Cortex of kidney (tissue), 1 donor: ENCODE measurements around the gene PC.
"Not testable (repeated sequence)": the region's sequence is repeated elsewhere in the genome, so short reads cannot be mapped to it uniquely, and the experiment has no call there.

Source experiments
- DNase-seq: peaks from one replicate; lab custom pipeline; 2025; lab: John Stamatoyannopoulos, UW

PC gene

DNA sequence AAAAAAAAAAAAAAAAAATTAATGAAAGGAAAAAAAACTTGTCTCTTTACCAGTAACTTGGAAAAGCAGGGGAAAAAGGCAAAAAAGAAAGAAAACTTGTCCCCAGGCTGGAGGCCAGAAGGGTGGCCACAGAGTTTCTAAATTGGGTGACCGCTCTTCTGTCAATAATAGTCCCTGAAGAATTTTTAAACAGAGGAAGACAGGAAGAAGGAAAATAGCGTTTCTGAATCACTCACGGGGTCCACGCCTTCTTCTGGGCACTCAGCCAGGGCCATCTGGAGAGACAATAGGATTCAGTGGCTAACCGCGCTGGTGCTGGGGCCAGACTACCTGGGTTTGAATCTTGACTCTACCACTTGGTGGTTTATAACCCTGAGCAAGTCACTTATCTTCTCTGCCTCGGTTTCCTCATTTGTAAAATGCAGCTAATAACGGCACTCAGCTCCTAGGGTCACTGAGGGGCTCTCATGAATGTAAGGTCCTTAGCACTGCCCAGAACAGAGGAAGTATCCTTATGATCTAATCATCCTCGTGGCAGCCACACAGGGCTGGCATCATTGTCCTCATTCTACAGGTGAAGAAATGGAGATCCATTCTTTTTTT is 23.9 kb upstream of the PC start:
- DNase-seq: no peak

DNA sequence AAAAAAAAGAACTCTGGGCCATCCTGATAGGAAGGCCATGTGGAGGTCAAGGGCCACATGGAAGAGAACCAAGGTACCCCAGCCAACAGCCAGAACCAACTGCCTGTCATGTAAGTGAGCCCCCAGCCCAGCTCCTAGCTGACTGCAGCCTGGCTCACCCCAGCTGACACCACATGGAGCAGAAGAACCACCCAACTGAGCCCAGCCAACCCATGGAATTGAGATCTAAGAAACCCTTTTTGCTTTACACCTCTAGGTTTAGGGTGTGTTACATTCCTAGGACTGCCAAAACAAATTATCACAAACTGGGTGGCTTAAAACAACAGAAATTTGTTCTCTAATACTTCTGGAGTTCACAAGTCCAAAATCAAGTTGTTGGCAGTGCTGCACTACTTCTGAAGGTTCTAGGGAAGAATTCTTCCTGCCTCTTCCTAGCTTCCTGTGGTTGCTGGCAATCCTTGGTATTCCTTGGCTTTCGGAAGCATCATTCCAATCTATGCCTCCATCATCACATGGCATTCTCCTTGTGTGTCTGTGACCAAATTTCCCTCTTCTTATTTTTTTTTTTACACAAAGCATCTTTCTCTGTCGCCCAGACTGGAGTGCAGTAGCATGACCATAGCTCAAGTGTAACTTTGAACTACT is 21.3 kb upstream of the PC start:
- DNase-seq: no peak

DNA sequence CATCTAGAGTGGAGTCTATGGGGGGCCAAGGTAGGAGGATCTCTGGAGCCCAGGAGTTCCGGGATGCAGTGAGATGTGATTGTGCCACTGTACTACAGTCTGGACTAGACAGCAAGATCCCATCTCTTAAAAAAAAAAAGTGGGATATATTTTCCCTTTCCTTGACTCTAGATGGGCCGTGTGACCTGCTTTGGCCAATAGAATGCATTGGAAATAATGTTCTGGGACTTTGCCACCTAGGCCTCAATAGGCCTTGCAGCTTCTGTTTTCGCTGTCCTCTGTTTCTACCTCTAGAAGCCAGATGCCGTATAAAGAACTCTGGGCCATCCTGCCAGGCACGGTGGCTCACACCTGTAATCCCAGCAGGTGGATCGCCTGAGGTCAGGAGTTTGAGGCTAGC is 20.5 kb upstream of the PC start:
- no peak for DNase-seq

DNA sequence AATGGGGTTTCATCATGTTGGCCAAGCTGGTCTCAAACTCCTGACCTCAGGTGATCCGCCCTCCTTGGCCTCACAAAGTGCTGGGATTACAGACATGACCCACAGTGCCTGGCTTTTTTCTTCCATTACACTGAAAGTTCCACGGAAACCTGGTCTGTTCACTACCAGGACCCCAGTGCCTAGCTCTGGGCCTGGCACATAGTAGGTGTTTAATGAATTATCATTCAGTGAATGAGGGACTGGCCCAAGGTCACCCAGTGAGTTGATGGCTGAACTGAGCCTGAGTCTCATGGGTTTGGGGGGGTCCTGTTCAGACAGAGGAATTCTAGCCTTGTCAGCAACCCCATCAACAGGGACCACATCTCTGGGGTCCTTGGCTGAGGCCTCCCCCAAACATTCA is 20.0 kb upstream of the PC start:
- no peak for DNase-seq

DNA sequence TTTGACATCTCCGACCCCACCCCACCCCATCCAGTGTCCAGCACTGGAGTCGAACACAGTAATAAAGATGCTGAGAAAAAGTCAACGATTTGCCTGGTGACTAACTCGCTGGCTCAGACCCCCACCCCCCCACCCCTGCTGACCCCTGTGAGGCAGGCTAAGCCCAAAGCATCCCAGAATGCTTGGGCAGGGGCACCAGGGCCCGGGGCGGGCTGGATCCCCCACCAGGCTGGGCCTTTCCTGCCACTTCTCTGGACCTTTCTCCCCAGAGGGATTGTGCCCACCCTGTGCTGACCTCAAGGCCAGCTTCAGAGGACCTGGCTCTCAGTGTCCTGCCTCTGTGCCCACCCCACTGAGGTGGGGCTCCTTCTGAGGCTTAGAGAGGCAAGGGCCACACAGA is 18.7 kb upstream of the PC start:
- no peak for DNase-seq

DNA sequence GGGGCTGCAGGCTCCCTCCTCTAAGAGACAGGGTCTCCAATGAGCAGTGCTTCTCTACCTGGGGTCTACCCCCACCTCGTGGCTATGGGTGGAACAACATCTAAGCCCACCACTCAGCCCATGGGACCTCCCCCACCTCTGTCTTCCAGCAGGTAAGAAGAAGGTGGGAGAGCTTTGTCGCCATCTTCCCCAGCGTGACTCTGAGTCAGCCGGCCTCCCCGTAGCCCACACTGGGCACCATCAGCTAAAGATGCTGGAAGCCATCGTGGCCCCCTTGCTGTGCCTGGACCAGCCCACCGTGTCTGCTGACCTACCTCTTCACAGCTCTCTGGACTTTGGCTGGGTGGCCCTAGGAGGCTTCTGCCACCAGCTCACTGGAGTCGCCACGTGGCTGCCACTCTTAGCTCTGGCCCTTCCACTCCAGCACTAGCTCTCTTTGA is 17.9 kb upstream of the PC start:
- no peak for DNase-seq

DNA sequence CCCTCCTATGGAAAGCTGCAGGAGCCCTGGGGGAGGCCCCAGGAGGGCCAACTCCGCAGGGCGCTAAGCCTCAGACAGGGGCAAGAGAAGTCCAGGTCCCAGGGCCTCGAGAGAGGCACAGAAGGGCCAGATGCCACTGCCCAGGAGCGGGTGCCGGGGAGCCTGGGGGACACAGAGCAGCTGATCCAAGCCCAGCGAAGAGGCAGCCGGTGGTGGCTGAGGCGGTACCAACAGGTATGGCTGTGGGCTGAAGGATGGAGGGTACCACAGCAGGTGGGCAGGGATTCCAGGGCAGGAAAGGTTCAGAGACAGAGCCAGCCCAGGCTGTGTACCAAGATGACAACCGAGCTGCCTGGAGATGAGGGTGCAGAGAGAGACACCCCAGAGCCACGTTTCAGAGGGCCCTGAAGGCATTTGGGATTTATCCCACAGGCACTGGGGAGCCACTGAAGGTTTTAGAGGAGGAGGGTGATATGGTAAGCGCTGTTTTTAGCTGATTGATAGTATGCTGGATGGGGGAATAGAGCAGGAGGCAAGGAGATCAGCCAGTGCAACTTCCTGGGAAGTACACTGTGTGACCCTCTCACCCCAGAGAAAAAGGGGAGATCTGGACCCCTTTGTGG is 17.3 kb upstream of the PC start:
- DNase-seq: no peak

DNA sequence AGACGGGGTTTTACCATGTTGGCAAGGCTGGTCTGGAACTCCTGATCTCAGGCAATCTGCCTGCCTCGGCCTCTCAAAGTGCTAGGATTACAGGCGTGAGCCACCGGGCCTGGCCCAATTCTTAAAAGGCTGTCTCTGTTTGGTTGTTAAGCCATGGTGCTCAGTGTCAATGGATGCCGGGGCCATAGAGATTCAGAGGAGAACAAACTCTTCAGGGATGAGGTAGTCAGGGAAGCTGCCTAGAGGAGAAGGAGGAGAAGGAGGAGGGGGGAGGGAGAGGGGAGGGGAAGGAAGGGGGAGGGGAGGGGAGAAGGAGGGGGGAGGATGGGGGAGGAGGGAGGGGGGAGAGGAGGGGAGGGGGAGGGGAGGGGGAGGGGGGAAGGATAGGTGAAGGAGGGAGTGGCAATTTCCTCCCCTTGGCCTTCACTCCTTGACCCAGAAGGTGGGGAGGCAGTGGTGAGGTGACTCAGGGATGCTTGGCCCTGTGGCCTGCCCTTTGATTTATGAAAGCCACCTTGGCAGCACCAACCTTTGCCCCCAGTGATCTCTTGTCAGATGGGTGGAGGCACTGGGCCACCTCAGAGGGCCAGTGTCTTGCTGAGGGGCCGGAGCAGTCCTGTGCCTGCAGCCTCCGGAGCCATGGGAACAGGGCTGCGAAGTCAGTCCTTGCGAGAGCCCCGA is 16.7 kb upstream of the PC start, which contains the start of gene C11orf86:
Gene C11orf86 (plus strand): TSS at position 581 of the 681 bp plus-strand sequence. CDS start 59 bp downstream, at position 640.
- no peak for DNase-seq

DNA sequence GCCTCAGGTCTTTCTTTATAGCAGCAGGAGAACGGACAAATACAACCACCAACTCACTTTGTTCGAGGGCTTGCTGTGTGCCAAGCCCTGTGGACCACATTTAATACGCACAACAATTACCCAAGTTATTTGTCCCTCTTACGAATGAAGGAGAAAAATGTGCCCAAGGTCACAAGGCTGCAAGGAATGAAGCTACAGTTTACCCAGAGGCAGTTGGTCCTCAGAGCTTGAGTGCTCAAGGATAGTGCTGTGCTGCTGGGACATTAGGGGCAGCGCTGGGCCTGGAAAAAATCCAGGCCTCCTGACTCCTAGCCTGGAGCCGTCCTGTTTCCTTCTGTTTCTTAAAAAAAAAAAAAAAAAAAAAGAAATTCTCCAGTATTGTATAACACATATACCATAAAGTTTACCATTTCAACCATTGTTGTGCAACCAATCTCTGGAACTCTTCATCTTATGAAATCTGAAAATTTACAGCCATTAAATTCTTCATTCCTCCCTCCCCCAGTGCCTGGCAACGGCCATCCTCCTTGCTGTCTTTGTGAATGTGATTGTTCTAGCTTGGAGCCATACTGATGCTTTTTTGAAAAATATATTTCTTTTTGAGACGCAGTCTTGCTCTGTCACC is 15.9 kb upstream of the PC start:
- DNase-seq: no peak

DNA sequence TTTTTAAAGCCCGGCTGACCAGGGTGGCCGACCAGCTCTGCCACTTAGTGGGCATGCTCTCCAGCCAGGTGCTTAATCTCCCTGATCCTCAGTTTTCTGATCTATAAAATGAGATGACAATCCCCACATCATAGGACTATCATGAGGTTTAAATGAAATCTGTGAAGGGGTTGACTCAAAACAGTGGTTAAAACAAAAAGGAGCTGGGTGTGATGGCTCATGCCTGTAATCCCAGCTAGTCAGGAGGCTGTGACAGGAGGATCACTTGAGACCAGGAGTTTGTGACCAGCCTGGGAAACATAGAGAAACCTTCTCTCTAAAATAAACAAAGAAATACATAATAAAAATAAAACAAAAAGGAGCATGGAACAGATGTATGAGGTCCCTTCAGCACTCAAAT is 13.3 kb upstream of the PC start:
- no peak for DNase-seq

DNA sequence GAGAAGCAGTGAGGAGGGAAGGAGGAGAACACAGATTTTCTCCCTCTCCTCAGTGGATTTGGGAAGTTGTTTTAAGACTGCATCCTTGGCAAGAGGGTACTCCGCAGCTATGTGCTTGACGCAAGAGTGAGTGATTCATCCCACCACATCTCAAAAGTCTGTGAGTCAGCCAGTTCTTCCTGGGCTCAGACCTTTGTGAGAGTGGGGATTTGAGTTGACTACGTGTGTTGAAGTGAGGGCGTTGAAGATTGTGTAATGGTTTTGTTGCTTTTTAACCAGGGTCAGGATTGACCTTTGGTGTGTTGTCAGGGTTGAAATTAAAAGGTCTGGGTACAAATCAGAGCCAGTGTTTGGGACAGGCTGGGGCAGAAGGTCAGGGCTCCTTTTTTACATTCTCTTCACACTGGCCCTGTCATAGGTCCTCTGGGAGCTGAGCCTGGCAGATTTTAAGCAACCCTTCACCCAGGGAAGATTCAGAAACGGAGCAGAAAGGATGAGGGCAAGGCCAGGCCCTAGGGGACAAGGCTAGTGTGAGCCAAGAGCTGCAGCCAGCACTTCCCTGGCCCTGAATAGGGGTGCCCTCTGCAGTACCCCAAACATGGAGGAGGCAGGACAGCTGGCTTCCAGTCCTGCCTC is 12.7 kb upstream of the PC start:
- DNase-seq: no peak

DNA sequence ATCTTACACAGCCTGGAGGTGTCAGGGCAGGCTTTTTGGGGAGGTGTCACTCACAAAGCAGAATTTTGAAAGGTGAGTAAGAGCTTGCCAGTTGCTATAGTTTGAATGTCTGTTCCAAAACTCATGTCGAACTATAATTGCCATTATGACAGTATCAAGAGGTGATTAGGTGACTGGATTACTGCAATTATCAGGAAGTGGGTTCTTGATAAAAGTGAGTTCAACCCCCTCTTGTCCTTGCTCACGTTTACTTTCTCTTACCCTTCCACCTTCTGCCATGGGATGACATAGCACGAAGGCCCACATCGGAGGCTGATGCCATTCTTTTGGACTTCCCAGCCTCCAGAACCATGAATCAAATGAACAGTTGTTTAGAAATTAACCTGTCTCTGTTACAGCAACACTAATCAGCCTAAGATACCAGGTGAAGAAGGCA is 12.2 kb upstream of the PC start:
- DNase-seq: no peak

DNA sequence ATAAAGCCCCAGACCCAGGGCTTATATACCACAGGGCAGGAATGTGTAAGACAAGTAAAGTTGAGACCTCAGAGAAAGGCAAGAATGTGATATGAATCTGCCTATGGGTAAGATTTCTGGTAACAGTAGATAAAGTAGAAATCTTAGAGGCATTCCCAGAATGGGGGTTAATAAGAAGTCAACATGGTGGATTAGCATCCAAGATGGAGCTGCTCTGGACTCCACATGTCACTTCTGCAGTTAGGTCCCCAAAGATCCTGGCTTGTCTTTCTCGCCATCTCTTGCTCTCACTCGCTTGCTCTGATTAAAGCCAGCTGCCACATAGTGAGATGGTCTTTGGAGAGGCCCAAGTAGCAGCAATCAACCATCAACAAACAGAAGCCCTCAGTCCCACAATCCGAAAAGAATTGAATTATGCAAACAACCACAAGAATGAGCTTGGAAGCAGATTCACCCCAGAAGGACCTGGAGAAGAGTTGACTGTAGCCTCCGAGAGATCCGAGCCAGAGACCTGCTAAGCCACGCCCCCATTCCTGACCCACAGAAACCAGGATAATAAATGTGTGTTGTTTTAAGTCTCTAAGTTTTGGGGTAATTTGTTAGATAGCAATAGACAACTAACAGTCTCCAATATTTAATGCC is 11.5 kb upstream of the PC start:
- no peak for DNase-seq

DNA sequence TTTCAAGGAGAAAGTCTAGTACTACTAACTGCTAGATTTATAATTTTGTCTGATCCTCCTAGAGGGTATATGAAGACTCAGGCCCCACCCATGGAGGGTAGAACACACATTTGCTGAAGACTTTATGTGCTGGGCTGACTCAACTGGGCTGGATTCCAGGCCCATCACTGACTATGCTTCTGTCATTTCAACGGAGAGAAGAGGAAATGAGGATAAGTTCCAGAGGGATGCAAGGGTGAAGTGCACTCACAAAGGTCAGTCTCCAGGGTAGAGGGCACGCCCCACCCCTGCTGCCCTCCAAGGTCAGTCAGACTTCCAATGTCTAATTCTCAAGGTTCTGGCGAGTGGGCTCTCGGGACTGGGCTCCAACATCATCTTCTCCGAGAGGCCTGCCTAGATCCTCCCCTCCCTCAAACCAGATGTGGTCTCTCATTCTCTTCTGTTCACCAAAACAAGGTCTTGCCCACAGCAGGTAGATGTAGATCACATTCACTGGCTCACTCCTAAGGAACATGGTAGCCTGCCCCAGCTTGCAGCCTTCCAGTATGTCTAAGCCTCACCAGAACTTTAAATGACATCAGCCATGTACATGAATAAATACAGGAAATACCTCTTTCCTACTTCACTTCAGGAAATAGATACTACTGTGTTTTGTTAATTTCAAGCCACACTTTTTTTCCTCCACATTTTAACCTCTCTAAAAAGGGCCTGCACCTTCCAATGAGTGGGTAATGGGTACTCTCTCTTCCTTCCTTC is 9.7 kb upstream of the PC start:
- no peak for DNase-seq

DNA sequence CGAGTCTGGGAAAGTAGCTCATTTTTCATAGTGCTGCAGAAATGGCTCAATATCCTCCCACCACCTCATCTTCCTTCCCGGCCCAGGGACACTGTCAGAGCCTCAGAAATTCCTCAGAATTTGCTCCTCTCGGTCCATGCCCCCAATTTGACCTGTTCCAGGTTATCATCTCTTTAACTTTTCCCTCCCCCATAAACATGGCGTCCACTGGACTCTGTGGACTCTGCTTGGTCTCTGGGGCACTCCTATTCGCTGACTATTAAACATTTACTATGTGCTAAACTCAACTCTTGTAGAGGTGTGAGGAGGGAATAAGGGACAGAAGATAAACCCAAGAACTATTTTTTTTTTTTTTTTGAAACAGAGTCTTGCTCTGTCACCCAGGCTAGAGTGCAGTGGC is 8.2 kb upstream of the PC start:
- no peak for DNase-seq

DNA sequence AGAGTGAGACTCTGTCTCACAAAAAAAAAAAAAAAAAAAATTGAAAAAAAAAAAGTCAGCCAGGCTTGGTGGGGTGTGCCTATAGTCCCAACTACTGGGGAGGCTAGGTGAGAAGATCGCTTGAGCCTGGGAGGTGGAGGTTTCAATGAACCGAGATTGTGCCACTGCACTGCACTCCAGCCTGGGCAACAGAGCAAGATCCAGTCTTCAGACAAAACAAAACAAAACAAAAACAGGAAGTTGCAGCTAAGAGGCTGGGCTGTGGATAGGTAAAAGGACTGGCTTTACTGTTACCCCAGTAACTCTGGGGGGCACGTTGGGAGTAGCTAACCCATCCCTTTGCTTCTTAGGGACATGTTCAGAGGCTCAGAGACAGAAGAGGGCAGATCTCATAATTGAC is 6.3 kb upstream of the PC start:
- no peak for DNase-seq

DNA sequence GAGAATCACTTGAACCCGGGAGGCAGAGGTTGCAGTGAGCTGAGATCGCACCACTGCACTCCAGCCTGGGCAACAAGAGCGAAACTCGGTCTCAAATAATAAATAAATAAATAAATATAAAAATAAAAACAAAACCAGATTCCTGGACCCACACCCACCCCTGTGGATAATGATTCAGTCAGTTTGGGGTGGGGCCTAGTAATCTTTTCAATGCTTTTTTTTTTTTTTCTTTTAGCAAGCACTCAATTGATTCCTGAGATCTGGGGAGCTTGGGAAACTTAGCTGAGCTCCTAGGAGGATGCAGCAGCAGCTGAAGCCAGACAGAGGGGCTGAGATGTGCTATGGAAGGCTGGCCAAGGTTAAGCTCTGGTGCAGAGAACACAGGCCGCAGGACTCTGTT is 4.6 kb upstream of the PC start:
- no peak for DNase-seq

DNA sequence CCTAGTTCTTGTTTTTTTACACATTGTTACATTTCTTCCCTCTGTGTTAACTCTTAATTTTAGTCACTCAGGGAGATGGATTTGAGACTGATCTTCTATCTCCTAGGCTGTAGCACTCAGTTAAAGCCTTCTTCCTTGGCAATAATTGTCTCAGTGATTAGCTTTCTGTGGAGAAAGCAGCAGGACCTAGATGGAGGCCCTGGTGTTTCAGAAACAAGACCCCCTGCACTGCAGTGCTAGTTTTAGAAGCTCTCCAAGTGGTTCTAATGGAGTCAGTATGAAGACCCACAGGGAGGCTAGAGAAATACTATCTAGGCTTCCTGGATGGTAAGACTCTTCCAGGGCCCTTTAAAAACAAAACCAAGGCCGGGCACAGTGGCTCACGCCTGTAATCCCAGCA is 4.1 kb upstream of the PC start:
- DNase-seq: no peak

DNA sequence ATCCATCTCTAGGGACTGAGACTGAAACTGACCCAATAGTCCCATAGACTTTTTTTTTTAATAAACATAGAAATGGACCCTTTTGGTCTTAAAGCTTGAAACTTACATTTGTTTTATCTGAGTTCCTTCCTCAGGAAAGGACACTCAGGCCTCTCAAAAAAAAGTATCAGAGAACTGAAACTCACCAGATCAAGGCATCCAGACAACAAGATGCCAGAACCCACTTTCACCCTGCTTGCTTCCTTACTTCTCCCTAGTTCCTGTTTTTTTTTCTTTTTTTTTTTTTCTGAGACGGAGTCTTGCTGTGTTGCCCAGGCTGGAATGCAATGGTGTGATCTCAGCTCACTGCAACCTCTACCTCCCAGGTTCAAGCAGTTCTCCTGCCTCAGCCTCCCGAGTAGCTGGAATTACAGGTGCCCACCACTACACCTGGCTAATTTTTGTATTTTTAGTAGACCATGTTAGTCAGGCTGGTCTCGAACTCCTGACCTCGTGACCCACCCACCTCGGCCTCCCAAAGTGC is 3.6 kb upstream of the PC start:
- DNase-seq: not testable (repeated sequence)

DNA sequence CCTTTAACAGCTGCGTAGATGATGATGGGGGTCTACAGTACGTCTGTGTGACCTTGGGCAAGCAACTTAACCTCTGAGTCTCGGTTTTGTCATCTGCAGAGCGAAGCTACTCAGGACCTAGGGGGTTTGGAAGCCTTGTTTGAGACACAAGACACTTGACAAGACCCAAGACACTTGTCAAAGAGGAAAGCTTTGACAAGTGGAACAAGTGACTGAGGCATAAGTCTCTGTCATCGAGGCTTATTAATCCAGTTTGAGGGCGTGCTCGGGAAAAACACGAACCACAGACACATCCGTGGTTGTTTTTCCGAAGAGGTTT is 732 bp upstream of the PC start:
- DNase-seq: no peak

DNA sequence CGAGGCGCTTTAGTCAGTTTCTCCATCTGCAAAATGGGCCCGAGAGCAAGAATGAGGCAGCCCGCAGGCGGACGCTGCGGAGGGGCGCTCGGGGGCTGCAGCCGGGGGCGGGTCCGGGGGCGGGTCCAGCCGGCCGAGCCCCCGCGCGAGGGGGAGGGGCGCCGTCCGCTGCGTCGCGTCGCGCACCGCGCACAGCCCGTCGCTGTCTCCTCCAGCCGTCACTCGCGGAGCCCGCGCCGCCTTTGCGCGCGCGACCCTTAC is 282 bp downstream of the PC start:
- no peak for DNase-seq
